Kidney (tissue), 14 donors: ENCODE results near the gene C16orf95. TPM values are rescaled to one million over a fixed set of nuclear protein-coding genes. Genes with fewer than 3 reads are reported as not detected.

Experiments used
- DNase-seq, 5 donors: peaks; one replicate each; pipeline ENCODE4 v3.0.0-alpha.2; 2013 to 2020
- FAIRE-seq: peaks from 2 replicates; lab custom pipeline; 2012; peaks lifted over from hg19 to GRCh38; lab: Jason Lieb, UNC
- H3K27ac ChIP-seq, 2 donors: one replicate each; pipeline ENCODE4 v1.7.0; 2013; ENCODE audit warnings: low read depth in 2 of 2, low read length in 2 of 2, inconsistent platforms in 1 of 2
- H3K27me3 ChIP-seq: one replicate; pipeline ENCODE4 v1.7.1; 2013; ENCODE audit warnings: low read length, inconsistent platforms; ENCODE audit not compliant: control insufficient read depth, insufficient read depth
- H3K36me3 ChIP-seq, 3 donors: one replicate each; pipeline versions ENCODE4 v1.7.0 to v1.7.1; 2013; ENCODE audit warnings: low read length in 3 of 3, control low read depth in 1 of 3, inconsistent platforms in 1 of 3; ENCODE audit not compliant: insufficient read depth in 3 of 3, control insufficient read depth in 2 of 3
- H3K4me1 ChIP-seq, 3 donors: one replicate each; pipeline versions ENCODE4 v1.7.0 to v1.7.1; 2013; ENCODE audit warnings: low read length in 3 of 3, inconsistent platforms in 1 of 3, low read depth in 1 of 3; ENCODE audit not compliant: control insufficient read depth in 2 of 3, insufficient read depth in 2 of 3
- H3K4me3 ChIP-seq, 3 donors: one replicate each; pipeline versions ENCODE4 v1.7.0 to v1.8.1; 2013; ENCODE audit warnings: low read length in 3 of 3, control low read depth in 1 of 3, inconsistent platforms in 1 of 3
- H3K9ac ChIP-seq, 3 donors: one replicate each; pipeline versions ENCODE4 v1.7.0 to v1.7.1; 2013; ENCODE audit warnings: low read length in 3 of 3, control low read depth in 1 of 3, inconsistent platforms in 1 of 3
- H3K9me3 ChIP-seq, 3 donors: one replicate each; pipeline versions ENCODE4 v1.7.0 to v1.7.1; 2013; ENCODE audit warnings: low read length in 3 of 3, control low read depth in 1 of 3, inconsistent platforms in 1 of 3; ENCODE audit not compliant: control insufficient read depth in 2 of 3, insufficient read depth in 1 of 3
- intact Hi-C: fragments of 100-400 bp; cut with DNase I; formaldehyde crosslinking; loops from one replicate; pipeline ENCODE4 v1.11.1; 2022
- polyA plus RNA-seq: library from polyadenylated mRNA; stranded (reverse); fragments of 350-450 nt; fragmentation: Illumina TruSeq; extraction: RNeasy Lipid Tissue Mini Kit (QIAGEN cat#74804); gene quantifications from one replicate; pipeline ENCODE4 v1.2.3, GENCODE V29; 2014; ENCODE audit warnings: low read depth, low replicate concordance; ENCODE audit not compliant: insufficient read depth
- total RNA-seq: library from RNA; stranded (reverse); fragmentation: NEBNext Ultra II Directional; extraction: Animal tissue kit (Norgen Biotek cat#: 25700); gene quantifications from one replicate; pipeline ENCODE4 v1.2.1, GENCODE V29; 2021
- TF ChIP-seq, protein P1 (sequence below): IDR thresholded peaks from 3 replicates; pipeline ENCODE4 v1.5.1; 2012; ENCODE audit warnings: mild to moderate bottlenecking, moderate library complexity, borderline replicate concordance; ENCODE audit not compliant: insufficient read depth; ENCODE audit errors: extremely low read depth
- donor health status: control.
- donor health status: control.
- donor health status: control.
- donor health status: control.
- donor health status: control.
- donor health status: DM: yes; HTN: yes; CAD: no.
- donor health status: Normal renal cell carcinoma (clear cell type).

The C16orf95 gene
- total and polyA plus RNA-seq, 2 donors from 2014 or later, result 2.5 to 11.5 TPM

DNA sequence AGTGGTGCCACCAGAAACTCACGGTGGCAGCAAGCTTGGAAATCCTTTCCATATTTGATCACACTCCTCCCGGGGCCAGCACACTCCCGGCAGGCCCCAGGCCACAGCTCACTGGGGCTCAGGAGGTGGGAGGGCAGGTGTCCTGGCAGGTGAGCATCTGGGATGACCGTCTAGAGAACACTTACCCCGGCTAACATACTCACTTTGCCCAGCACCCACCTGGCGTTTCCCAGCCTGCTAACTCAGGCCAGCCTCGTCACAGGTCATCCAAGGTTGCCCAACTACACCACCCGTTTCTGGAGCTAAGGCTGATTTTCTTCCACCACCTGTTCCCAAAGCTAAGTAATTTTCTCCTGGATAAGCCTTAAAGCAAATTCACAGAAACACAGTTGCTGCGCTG is 41.5 kb upstream of the C16orf95 start:
- no peaks in the 10 kb centered on the region for H3K4me1 ChIP-seq
- FAIRE-seq (no peak), DNase-seq (no peak)
- no peak overlapping the region for H3K4me3 ChIP-seq
- no peaks in the 10 kb centered on the region for H3K27me3 ChIP-seq
- H3K36me3 ChIP-seq, result peaks cover 6 to 30% (median 14%) of the 10 kb centered on the region in 3 donors
- TF ChIP-seq, protein P1, sequence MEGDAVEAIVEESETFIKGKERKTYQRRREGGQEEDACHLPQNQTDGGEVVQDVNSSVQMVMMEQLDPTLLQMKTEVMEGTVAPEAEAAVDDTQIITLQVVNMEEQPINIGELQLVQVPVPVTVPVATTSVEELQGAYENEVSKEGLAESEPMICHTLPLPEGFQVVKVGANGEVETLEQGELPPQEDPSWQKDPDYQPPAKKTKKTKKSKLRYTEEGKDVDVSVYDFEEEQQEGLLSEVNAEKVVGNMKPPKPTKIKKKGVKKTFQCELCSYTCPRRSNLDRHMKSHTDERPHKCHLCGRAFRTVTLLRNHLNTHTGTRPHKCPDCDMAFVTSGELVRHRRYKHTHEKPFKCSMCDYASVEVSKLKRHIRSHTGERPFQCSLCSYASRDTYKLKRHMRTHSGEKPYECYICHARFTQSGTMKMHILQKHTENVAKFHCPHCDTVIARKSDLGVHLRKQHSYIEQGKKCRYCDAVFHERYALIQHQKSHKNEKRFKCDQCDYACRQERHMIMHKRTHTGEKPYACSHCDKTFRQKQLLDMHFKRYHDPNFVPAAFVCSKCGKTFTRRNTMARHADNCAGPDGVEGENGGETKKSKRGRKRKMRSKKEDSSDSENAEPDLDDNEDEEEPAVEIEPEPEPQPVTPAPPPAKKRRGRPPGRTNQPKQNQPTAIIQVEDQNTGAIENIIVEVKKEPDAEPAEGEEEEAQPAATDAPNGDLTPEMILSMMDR, result no peak
- no peak overlapping the region for H3K9ac ChIP-seq
- intact Hi-C loops, result no loop called here
- no peaks in the 10 kb centered on the region for H3K9me3 ChIP-seq
- no peak overlapping the region for H3K27ac ChIP-seq

DNA sequence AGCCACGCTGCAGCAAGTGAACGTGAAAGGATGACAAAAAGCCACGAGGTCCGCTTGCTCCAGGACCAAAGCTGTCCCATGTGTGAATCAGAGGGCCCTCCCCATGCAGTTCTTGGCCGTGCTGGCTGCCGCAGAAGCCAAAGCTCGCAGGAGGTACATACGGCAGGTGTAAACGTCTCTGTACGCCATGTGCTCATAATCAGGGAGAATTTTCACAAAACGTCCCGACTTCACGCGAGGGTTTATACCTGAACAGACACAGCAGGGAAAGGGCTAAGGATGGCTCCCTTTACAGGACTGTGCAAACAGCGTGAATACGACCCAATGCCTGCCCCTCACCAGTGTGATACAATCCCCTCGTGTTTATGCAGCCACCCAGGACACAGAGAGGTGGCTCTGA is 41.1 kb upstream of the C16orf95 start:
- Histone ChIP-seq H3K4me1 (no peaks in the 10 kb centered on the region), H3K27me3 (no peaks in the 10 kb centered on the region), H3K4me3 (no peak overlapping the region), H3K9ac (no peak overlapping the region), H3K27ac (no peak overlapping the region), H3K9me3 (no peaks in the 10 kb centered on the region), H3K36me3 (peaks cover 6 to 30% (median 14%) of the 10 kb centered on the region in 3 donors)
- TF ChIP-seq, protein P1, result no peak
- intact Hi-C loops, result no loop called here
- FAIRE-seq, result no peak
- DNase-seq, result no peak

DNA sequence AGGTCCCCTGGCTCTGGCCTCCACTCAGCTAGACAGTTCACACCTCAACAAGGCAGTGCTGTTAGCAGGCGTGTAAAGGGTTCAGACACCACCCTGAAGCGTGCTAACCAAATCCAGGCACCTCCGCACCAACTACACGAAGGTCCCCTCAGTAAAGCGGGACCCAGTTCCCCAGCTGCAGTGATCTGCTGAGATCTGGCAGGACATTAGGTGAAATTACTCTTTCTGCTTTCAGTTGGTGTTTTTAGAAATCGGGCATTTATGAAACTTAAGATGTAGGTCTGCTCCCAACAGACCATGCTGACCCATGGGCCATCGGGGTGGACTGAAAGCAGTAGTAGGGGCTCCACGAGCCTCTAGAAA is 39.3 kb upstream of the C16orf95 start:
- FAIRE-seq (no peak), DNase-seq (no peak)
- TF ChIP-seq, protein P1, result no peak

DNA sequence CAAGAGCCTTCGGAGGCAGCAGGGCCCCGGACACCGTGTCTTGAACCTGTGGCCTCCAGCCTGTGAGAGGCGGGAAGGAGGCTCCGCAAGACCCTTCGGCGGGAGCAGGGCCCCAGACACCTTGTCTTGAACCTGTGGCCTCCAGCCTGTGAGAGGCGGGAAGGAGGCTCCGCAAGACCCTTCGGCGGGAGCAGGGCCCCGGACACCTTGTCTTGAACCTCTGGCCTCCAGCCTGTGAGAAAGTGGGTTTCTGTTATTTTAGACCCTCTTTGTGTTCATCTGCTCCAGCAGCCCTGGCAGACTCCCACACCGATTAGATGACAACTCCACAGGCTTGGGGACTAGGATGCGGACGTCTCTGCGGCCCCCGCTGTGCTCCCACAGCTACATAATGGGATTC is 36.4 kb upstream of the C16orf95 start:
- TF ChIP-seq, protein P1, result no peak
- no peak overlapping the region for H3K4me3 ChIP-seq
- H3K9me3 ChIP-seq, result no peaks in the 10 kb centered on the region
- FAIRE-seq (no peak), DNase-seq (no peak)
- H3K27me3 ChIP-seq, result no peaks in the 10 kb centered on the region
- intact Hi-C loops, result no loop called here
- no peaks in the 10 kb centered on the region for H3K4me1 ChIP-seq
- H3K27ac ChIP-seq, result no peak overlapping the region
- H3K9ac ChIP-seq, result no peak overlapping the region
- peaks cover 0 to 16% (median 7%) of the 10 kb centered on the region in 3 donors for H3K36me3 ChIP-seq

More for the DNA sequence above, 39.3 kb upstream of the C16orf95 start:
- intact Hi-C loops, result no loop called here
- Histone ChIP-seq H3K9me3 (no peaks in the 10 kb centered on the region), H3K27me3 (no peaks in the 10 kb centered on the region), H3K4me1 (no peaks in the 10 kb centered on the region), H3K4me3 (no peak overlapping the region), H3K9ac (no peak overlapping the region), H3K36me3 (peaks cover 6 to 28% (median 14%) of the 10 kb centered on the region in 3 donors), H3K27ac (no peak overlapping the region)
